Testis (tissue), 3 donors: ENCODE data around the gene MYCN. TPM values are rescaled to one million over a fixed set of nuclear protein-coding genes. Genes with fewer than 3 reads are reported as not detected.

Experiments
- DNase-seq: peaks from one replicate; pipeline ENCODE4 v3.0.0-alpha.2; 2019
- H3K27ac ChIP-seq, 2 donors: fragments of 200-600 bp; sonication (generic); one replicate each; pipeline ENCODE4 v1.5.1; 2019
- H3K27me3 ChIP-seq: fragments of 200-600 bp; sonication (generic); one replicate; pipeline ENCODE4 v1.5.1; 2019
- H3K36me3 ChIP-seq: fragments of 200-600 bp; sonication (generic); one replicate; pipeline ENCODE4 v1.5.1; 2017; ENCODE audit warnings: low read depth; ENCODE audit errors: missing control alignments
- H3K4me1 ChIP-seq: fragments of 200-600 bp; sonication (generic); one replicate; pipeline ENCODE4 v1.5.1; 2019
- H3K4me3 ChIP-seq, 2 donors: fragments of 200-600 bp; sonication (generic); one replicate each; pipeline ENCODE4 v1.5.1; 2017 to 2019
- H3K9me3 ChIP-seq: fragments of 200-600 bp; sonication (generic); one replicate; pipeline ENCODE4 v1.5.1; 2017
- CTCF ChIP-seq, 3 experiments: fragments of 450-650 bp in 2 of 3; fragments of 200-600 bp in 1 of 3; sonication (generic) in 1 of 3; IDR thresholded peaks; one replicate each; pipeline ENCODE4 v1.5.1; 2016 to 2019; ENCODE audit warnings: antibody characterized with exemption in 3 of 3, mild to moderate bottlenecking in 2 of 3, moderate library complexity in 1 of 3
- POLR2A ChIP-seq: fragments of 450-650 bp; IDR thresholded peaks from one replicate; pipeline ENCODE4 v1.6.1; 2017; ENCODE audit warnings: antibody characterized with exemption, mild to moderate bottlenecking, moderate library complexity
- WGBS, 2 donors: methylation state at CpG; one replicate each; pipeline ENCODE4 v1.1.5; 2018; 5-methylcytosine and 5-hydroxymethylcytosine counted together
- intact Hi-C: fragments of 100-400 bp; cut with DNase I; formaldehyde crosslinking; loops from one replicate; pipeline ENCODE4 v1.15.1; 2023; ENCODE audit warnings: low total_unique reads
- polyA plus RNA-seq: library from polyadenylated mRNA; stranded (reverse); fragments of 350-450 nt; fragmentation: Illumina TruSeq; extraction: RNeasy Lipid Tissue Mini Kit (QIAGEN cat#74804); gene quantifications from one replicate; pipeline ENCODE4 v1.2.3, GENCODE V29; 2014; ENCODE audit warnings: low read depth, low replicate concordance; ENCODE audit not compliant: insufficient read depth
- total RNA-seq, 2 donors: library from RNA; depleted of rRNA; stranded (reverse); fragments of >200 nt; gene quantifications; one replicate each; pipeline ENCODE4 v1.2.3, GENCODE V29; 2016

MYCN gene
- total and polyA plus RNA-seq, 3 donors from 2014 or later, result 6.9 to 8.1 (median 6.9) TPM

DNA sequence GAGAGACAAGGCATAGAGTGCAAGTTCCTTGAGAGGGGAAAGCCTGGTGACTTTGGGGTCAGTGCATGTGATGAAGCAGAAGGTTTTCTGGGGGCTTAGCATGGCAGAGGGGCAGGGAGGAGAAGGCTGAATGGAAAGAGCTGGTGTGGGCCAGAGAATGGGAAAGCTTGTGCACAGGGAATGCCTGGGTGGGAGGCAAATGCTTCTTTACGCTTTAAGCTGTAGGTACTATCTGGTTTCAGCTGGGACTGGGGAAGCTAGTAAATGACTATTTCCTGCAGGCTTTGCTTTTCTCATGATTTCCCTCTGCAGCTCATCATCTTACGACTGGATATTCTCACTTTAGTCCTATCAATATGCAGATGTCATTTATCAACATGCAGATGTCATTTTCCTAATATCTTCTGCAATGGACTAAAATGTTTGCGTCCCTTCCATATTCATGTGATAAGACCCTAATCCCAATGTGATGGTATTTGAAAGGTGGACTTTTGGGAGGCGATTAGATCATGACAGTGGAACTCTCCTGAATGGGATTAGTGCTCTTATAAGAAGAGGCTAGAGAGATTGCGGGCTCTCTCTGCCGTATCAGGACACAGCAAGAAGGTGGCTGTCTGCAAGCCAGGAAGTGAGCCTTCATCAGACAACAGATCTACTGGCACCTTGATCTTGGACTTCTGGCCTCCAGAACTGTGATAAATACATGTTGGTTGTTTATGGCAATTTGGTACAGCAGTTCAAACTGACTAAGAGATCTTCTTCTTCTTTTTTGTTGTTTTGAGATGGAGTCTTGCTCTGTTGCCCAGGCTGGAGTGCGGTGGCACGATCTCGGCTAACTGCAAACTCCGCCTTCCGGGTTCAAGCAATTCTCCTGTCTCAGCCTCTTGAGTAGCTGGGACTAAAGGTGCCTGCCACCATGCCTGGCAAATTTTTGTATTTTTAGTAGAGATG, 50.1 kb downstream of the MYCN start:
- Histone ChIP-seq H3K4me3 (no peak overlapping the region), H3K27ac (no peak overlapping the region), H3K4me1 (no peaks in the 10 kb centered on the region), H3K27me3 (no peaks in the 10 kb centered on the region), H3K36me3 (no peaks in the 10 kb centered on the region), H3K9me3 (no peaks in the 10 kb centered on the region)
- 94 to 96% methylated on average over 10 to 11 of the region's 11 CpGs for WGBS, 2 donors
- intact Hi-C loops, result no loop called here
- no peak for TF ChIP-seq POLR2A
- no peak for TF ChIP-seq CTCF (IDR thresholded peaks at IDR 0.05)
- no peak for DNase-seq

DNA sequence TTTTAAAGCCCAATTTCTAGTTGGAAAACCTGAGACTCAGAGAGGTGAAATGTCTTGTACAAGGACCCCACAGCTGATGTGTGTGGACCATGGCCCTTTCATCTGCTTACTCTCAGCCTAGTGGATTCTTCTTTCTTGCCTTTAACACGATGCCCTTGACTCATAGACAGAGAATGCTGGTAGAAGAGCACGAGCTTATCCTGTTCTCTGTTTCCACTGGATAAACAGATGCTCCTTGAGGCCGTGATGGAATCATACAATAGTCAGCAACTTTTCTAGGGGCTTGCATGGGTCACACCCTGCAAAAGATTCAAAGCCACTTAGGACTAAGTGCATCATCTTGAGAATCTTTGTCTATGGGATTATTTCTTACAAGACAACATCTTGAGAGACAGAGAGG, 50.9 kb downstream of the MYCN start:
- intact Hi-C loops, result no loop called here
- Histone ChIP-seq H3K27ac (no peak overlapping the region), H3K27me3 (no peaks in the 10 kb centered on the region), H3K9me3 (no peaks in the 10 kb centered on the region), H3K4me3 (no peak overlapping the region), H3K4me1 (no peaks in the 10 kb centered on the region), H3K36me3 (no peaks in the 10 kb centered on the region)
- no peak for DNase-seq
- WGBS, 2 donors, result 80 to 88% methylated on average over 3 of the region's 3 CpGs
- TF ChIP-seq CTCF (IDR thresholded peaks at IDR 0.05) (no peak), POLR2A (no peak)

GRCh38 chr2:15992457-15993231, 52.3 kb downstream of the MYCN start:
- Histone ChIP-seq H3K27ac (no peak overlapping the region), H3K4me1 (no peaks in the 10 kb centered on the region), H3K36me3 (no peaks in the 10 kb centered on the region), H3K27me3 (no peaks in the 10 kb centered on the region), H3K4me3 (no peak overlapping the region), H3K9me3 (no peaks in the 10 kb centered on the region)
- TF ChIP-seq POLR2A, result no peak
- TF ChIP-seq CTCF (IDR thresholded peaks at IDR 0.05), result no peak
- intact Hi-C loops, result no loop called here
- DNase-seq, result no peak
- 84 to 89% methylated on average over 10 of the region's 10 CpGs for WGBS, 2 donors

DNA sequence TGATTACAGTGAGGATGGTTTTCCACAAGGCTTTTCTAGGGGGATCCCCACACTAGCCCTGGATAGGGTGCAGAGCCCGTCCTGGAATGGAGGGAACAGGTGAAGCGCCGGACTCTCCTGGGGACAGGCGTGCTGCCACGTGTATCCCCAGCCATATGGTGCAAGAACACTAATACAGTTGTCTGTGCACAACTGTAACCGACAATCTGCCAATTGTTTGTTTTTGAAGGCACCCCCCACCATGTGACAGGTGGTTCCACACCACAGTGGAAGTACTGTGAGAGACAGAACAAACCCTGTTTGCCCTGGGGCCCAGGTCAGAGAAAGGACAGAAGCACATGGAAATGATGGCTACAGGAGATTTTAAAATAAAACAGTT, 52.9 kb downstream of the MYCN start:
- TF ChIP-seq CTCF (IDR thresholded peaks at IDR 0.05), result no peak
- TF ChIP-seq POLR2A, result no peak
- no peaks in the 10 kb centered on the region for H3K36me3 ChIP-seq
- no peaks in the 10 kb centered on the region for H3K27me3 ChIP-seq
- no peak for DNase-seq
- H3K9me3 ChIP-seq, result no peaks in the 10 kb centered on the region
- H3K27ac ChIP-seq, result no peak overlapping the region
- H3K4me1 ChIP-seq, result no peaks in the 10 kb centered on the region
- H3K4me3 ChIP-seq, result no peak overlapping the region
- intact Hi-C loops, result no loop called here
- WGBS, 2 donors, result 82 to 98% methylated on average over 5 to 6 of the region's 6 CpGs
